AG04449 (cell line): ENCODE measurements around the gene IBA57.

Source experiments
- CTCF ChIA-PET: fragments of 350-600 bp; formaldehyde crosslinking; extraction: SDS; loops from one replicate; lab custom pipeline; 2021; ENCODE audit warnings: antibody characterized with exemption; lab: Yijun Ruan, JAX
- POLR2A ChIA-PET: fragments of 400-600, 350-600 bp; formaldehyde crosslinking; extraction: SDS; loops from one replicate; lab custom pipeline; 2020; ENCODE audit warnings: antibody characterized with exemption, inconsistent platforms; lab: Yijun Ruan, JAX
- DNase-seq: peaks from one replicate; pipeline ENCODE4 v3.0.0-alpha.2; 2010; ENCODE audit warnings: low read depth, low spot score
- H3K4me3 ChIP-seq: 2 replicates; pipeline ENCODE4 v1.5.1; 2011; ENCODE audit warnings: low read depth, mild to moderate bottlenecking, control low read depth, low read length
- CTCF ChIP-seq: IDR thresholded peaks from one replicate; pipeline ENCODE4 v1.5.1; 2011; ENCODE audit warnings: mild to moderate bottlenecking, moderate library complexity, low read length, control low read depth, inconsistent platforms; ENCODE audit not compliant: insufficient read depth; ENCODE audit errors: missing control alignments

Gene IBA57

GRCh38 chr1:228210712-228211530 lies 45.3 kb downstream of the IBA57 start:
- no peak for DNase-seq
- ChIA-PET CTCF (interaction anchor here (1.1 to 2.0 kb wide), 2 partner anchors 9 to 15 kb away, joined by 3 to 5 read pairs; no protein-coding TSS in a partner anchor), POLR2A (no interaction called here)
- H3K4me3 ChIP-seq = no peak overlapping the region
- no peak for TF ChIP-seq CTCF

GRCh38 chr1:228211531-228212414 lies 46.2 kb downstream of the IBA57 start:
- no peak for DNase-seq
- POLR2A ChIA-PET = no interaction called here
- H3K4me3 ChIP-seq = no peak overlapping the region
- TF ChIP-seq CTCF = no peak
- CTCF ChIA-PET = interaction anchor here (0.7 to 2.0 kb wide), 2 partner anchors 10 to 12 kb away, joined by 3 to 5 read pairs; no protein-coding TSS in a partner anchor

GRCh38 chr1:228212415-228212965 lies 46.9 kb downstream of the IBA57 start:
- ChIA-PET CTCF (interaction anchor here (0.7 kb wide), 1 partner anchor 11 kb away, joined by 3 read pairs; no protein-coding TSS in a partner anchor), POLR2A (no interaction called here)
- peak overlapping the region; percentile 3; the same call in 1 of the 2 replicates for H3K4me3 ChIP-seq
- no peak for DNase-seq
- TF ChIP-seq CTCF = no peak

- TF ChIP-seq CTCF = peak; percentile 87
- no peak for DNase-seq
- peak overlapping the region; percentile 61 for H3K4me3 ChIP-seq
- ChIA-PET POLR2A (no interaction called here), CTCF (interaction anchor here (0.7 to 2.7 kb wide), 13 partner anchors 9 to 302 kb away, joined by 3 to 15 read pairs (median 3); no protein-coding TSS in a partner anchor)
Observed at GRCh38 chr1:228212966-228213844, 47.6 kb downstream of the IBA57 start.

- DNase-seq = no peak
- POLR2A ChIA-PET = no interaction called here
- CTCF ChIA-PET = interaction anchor here (0.9 to 2.7 kb wide), 14 partner anchors 10 to 301 kb away, joined by 3 to 15 read pairs (median 4); no protein-coding TSS in a partner anchor
- H3K4me3 ChIP-seq = peak overlapping the region; percentile 61
- TF ChIP-seq CTCF = no peak
Observed at GRCh38 chr1:228213917-228214808, 48.6 kb downstream of the IBA57 start.
